Stomach (tissue), 9 donors: ENCODE data around the gene CCNG2. TPM values are rescaled to one million over a fixed set of nuclear protein-coding genes. Genes with fewer than 3 reads are reported as not detected.

Source experiments
- DNase-seq, 2 donors: peaks; one replicate each; pipeline versions ENCODE4 v3.0.0 to v3.0.0-alpha.2; 2013 to 2019
- H3K27ac ChIP-seq, 5 donors: fragments of 200-600 bp in 4 of 5; sonication (generic) in 4 of 5; one replicate each; pipeline ENCODE4 v1.5.1; 2013 to 2019; ENCODE audit warnings: mild to moderate bottlenecking in 1 of 5, moderate library complexity in 1 of 5
- H3K27me3 ChIP-seq, 3 donors: fragments of 200-600 bp; sonication (generic); one replicate each; pipeline ENCODE4 v1.5.1; 2017 to 2019; ENCODE audit warnings: mixed run types in 1 of 3
- H3K36me3 ChIP-seq, 4 donors: fragments of 200-600 bp; sonication (generic); 1 replicate in 3 of 4; 2 replicates in 1 of 4; pipeline ENCODE4 v1.5.1; 2016 to 2019
- H3K4me1 ChIP-seq, 4 donors: fragments of 200-600 bp; sonication (generic); one replicate each; pipeline ENCODE4 v1.5.1; 2016 to 2019
- H3K4me3 ChIP-seq, 4 donors: fragments of 200-600 bp; sonication (generic) in 3 of 4; one replicate each; pipeline ENCODE4 v1.5.1; 2016 to 2019; ENCODE audit warnings: mild to moderate bottlenecking in 1 of 4
- H3K9me3 ChIP-seq, 4 donors: fragments of 200-600 bp; sonication (generic); one replicate each; pipeline ENCODE4 v1.5.1; 2016 to 2019
- CTCF ChIP-seq, 7 experiments: fragments of 450-650 bp in 4 of 7; fragments of 200-600 bp in 3 of 7; sonication (generic) in 3 of 7; IDR thresholded peaks; one replicate each; pipeline ENCODE4 v1.5.1; 2016 to 2019; ENCODE audit warnings: antibody characterized with exemption in 7 of 7, control low read depth in 2 of 7, mild to moderate bottlenecking in 1 of 7
- EP300 ChIP-seq: sonication (generic); formaldehyde crosslinking; IDR thresholded peaks from one replicate; pipeline ENCODE4 v1.6.1; 2017; ENCODE audit warnings: antibody characterized with exemption
- POLR2A ChIP-seq, 4 donors: fragments of 450-650 bp; IDR thresholded peaks; one replicate each; pipeline ENCODE4 v1.6.1; 2016; ENCODE audit warnings: antibody characterized with exemption in 4 of 4, control low read depth in 2 of 4, mild to moderate bottlenecking in 1 of 4, moderate library complexity in 1 of 4
- POLR2AphosphoS5 ChIP-seq, 3 donors: sonication (generic); formaldehyde crosslinking; IDR thresholded peaks; one replicate each; pipeline ENCODE4 v1.6.1; 2016; ENCODE audit warnings: antibody characterized with exemption in 3 of 3
- WGBS, 5 donors: extraction: QIAGEN DNeasy Blood & Tissue Kit in 3 of 5; methylation state at CpG; one replicate each; pipeline versions ENCODE4 v1.1.5 to v1.1.7; 2013 to 2018; 5-methylcytosine and 5-hydroxymethylcytosine counted together
- intact Hi-C: fragments of 100-400 bp; cut with DNase I; formaldehyde crosslinking; loops from one replicate; pipeline ENCODE4 v1.15.1; 2023; ENCODE audit warnings: low total_unique reads
- polyA plus RNA-seq, 3 donors: library from polyadenylated mRNA; stranded (reverse); fragments of 200-250 nt; gene quantifications; one replicate each; pipeline ENCODE4 v1.2.3, GENCODE V29; 2013
- total RNA-seq, 5 donors: library from RNA; depleted of rRNA; stranded (reverse); fragments of >200 nt; gene quantifications; one replicate each; pipeline versions ENCODE4 v1.1.0 to v1.2.3, GENCODE V29; 2014 to 2016
- donor health status: healthy with polysubstance abuse.
- donor health status: Bipolar disorder and iron deficiency.
- donor health status: healthy.

The CCNG2 gene
- total and polyA plus RNA-seq, 8 donors: 1.2 to 62.8 (median 18.4) TPM

- Histone ChIP-seq H3K4me1 (no peaks in the 10 kb centered on the region), H3K36me3 (no peaks in the 10 kb centered on the region), H3K9me3 (no peaks in the 10 kb centered on the region), H3K4me3 (no peak overlapping the region), H3K27ac (no peak overlapping the region), H3K27me3 (peaks cover 0 to 5% (median 0%) of the 10 kb centered on the region in 3 donors)
- intact Hi-C loops: no loop called here
- TF ChIP-seq POLR2AphosphoS5 (IDR thresholded peaks at IDR 0.05) (no peak), CTCF (IDR thresholded peaks at IDR 0.05) (no peak), EP300 (no peak), POLR2A (IDR thresholded peaks at IDR 0.05) (no peak)
- no peak for DNase-seq
These were observed 39.3 kb upstream of the CCNG2 start for GRCh38 chr4:77117721-77118120.

- no peak for DNase-seq
- intact Hi-C loops: no loop called here
- 84 to 91% (median 88%) methylated on average over 8 of the region's 8 CpGs for WGBS, 5 donors
These were observed 36.0 kb upstream of the CCNG2 start for GRCh38 chr4:77120886-77121508.

GRCh38 chr4:77121736-77122240 lies 35.2 kb upstream of the CCNG2 start:
- Histone ChIP-seq H3K27ac (no peak overlapping the region), H3K4me3 (no peak overlapping the region), H3K36me3 (no peaks in the 10 kb centered on the region), H3K9me3 (no peaks in the 10 kb centered on the region), H3K4me1 (no peaks in the 10 kb centered on the region), H3K27me3 (peaks cover 0 to 5% (median 0%) of the 10 kb centered on the region in 3 donors)
- no peak for DNase-seq
- intact Hi-C loops: no loop called here
- no peak for TF ChIP-seq POLR2AphosphoS5 (IDR thresholded peaks at IDR 0.05)
- no peak for TF ChIP-seq POLR2A (IDR thresholded peaks at IDR 0.05)
- no peak for TF ChIP-seq EP300
- TF ChIP-seq CTCF (IDR thresholded peaks at IDR 0.05): no peak
- 80 to 96% (median 91%) methylated on average over 5 of the region's 5 CpGs for WGBS, 5 donors

More at GRCh38 chr4:77120886-77121508, 36.0 kb upstream of the CCNG2 start:
- Histone ChIP-seq H3K9me3 (no peaks in the 10 kb centered on the region), H3K4me1 (no peaks in the 10 kb centered on the region), H3K4me3 (no peak overlapping the region), H3K36me3 (no peaks in the 10 kb centered on the region), H3K27me3 (peaks cover 0 to 5% (median 0%) of the 10 kb centered on the region in 3 donors), H3K27ac (no peak overlapping the region)
- TF ChIP-seq POLR2A (IDR thresholded peaks at IDR 0.05) (no peak), EP300 (no peak), POLR2AphosphoS5 (IDR thresholded peaks at IDR 0.05) (no peak), CTCF (IDR thresholded peaks at IDR 0.05) (no peak)

GRCh38 chr4:77122656-77123055 lies 34.4 kb upstream of the CCNG2 start:
- no peak for DNase-seq
- H3K36me3 ChIP-seq: no peaks in the 10 kb centered on the region
- H3K9me3 ChIP-seq: no peaks in the 10 kb centered on the region
- H3K27me3 ChIP-seq: peaks cover 0 to 5% (median 0%) of the 10 kb centered on the region in 3 donors
- H3K27ac ChIP-seq: no peak overlapping the region
- TF ChIP-seq EP300: no peak
- TF ChIP-seq POLR2AphosphoS5 (IDR thresholded peaks at IDR 0.05): no peak
- no peak for TF ChIP-seq CTCF (IDR thresholded peaks at IDR 0.05)
- TF ChIP-seq POLR2A (IDR thresholded peaks at IDR 0.05): no peak
- no peaks in the 10 kb centered on the region for H3K4me1 ChIP-seq
- intact Hi-C loops: no loop called here
- no peak overlapping the region for H3K4me3 ChIP-seq
- 73 to 82% (median 78%) methylated on average over 4 of the region's 4 CpGs for WGBS, 5 donors
